Endometrial microvascular endothelial cells (primary cell): ENCODE measurements around the gene SEC23A. TPM values are rescaled to one million over a fixed set of nuclear protein-coding genes. Genes with fewer than 3 reads are reported as not detected.

Source experiments
- in situ Hi-C: cut with HindIII; loops from 2 replicates; pipeline ENCODE4 v1.10.0; 2017; ENCODE audit warnings: low sequenced_read_pairs, low pct_unique_long_range_greater_than_20kb; ENCODE audit errors: inconsistent ontology term
- total RNA-seq: library from RNA; depleted of rRNA; stranded (reverse); fragments of >200 nt; gene quantifications from one replicate; pipeline ENCODE4 v1.2.3, GENCODE V29; 2015; ENCODE audit errors: inconsistent ontology term

SEC23A gene
- total RNA-seq, 1 donor from 2014 or later: 198 TPM

- in situ Hi-C loops: no loop called here
Measured at GRCh38 chr14:39038542-39038941, 64.5 kb downstream of the SEC23A start.

- in situ Hi-C loops: no loop called here
Measured at GRCh38 chr14:39036760-39037159, 66.3 kb downstream of the SEC23A start.

- in situ Hi-C loops: no loop called here
Measured at GRCh38 chr14:39035336-39035735, 67.7 kb downstream of the SEC23A start.

- in situ Hi-C loops: no loop called here
Measured at GRCh38 chr14:39034481-39035296, 68.3 kb downstream of the SEC23A start.

GRCh38 chr14:39033371-39033770 is 69.7 kb downstream of the SEC23A start:
- in situ Hi-C loops: no loop called here

- in situ Hi-C loops: no loop called here
Measured at GRCh38 chr14:39030209-39030608, 72.8 kb downstream of the SEC23A start.

GRCh38 chr14:39029789-39030188 is 73.2 kb downstream of the SEC23A start:
- in situ Hi-C loops: no loop called here

- in situ Hi-C loops: no loop called here
Measured at GRCh38 chr14:39028620-39029019, 74.4 kb downstream of the SEC23A start.

GRCh38 chr14:39025810-39026627 is 77.0 kb downstream of the SEC23A start:
- in situ Hi-C loops: no loop called here

- in situ Hi-C loops: no loop called here
Measured at GRCh38 chr14:39025250-39025809, 77.7 kb downstream of the SEC23A start.

- in situ Hi-C loops: loop anchor here (25.0 kb wide), 1 partner anchor 762 kb away; the partner anchor contains the start of gene CLEC14A
Measured at GRCh38 chr14:39023939-39024871, 78.8 kb downstream of the SEC23A start.

GRCh38 chr14:39017096-39018016 is 85.7 kb downstream of the SEC23A start:
- in situ Hi-C loops: loop anchor here (10.0 to 25.0 kb wide), 2 partner anchors 293 to 755 kb away; partner anchors contain the start of gene CLEC14A

GRCh38 chr14:39016733-39017095 is 86.3 kb downstream of the SEC23A start:
- in situ Hi-C loops: loop anchor here (10.0 to 25.0 kb wide), 2 partner anchors 292 to 754 kb away; partner anchors contain the start of gene CLEC14A

GRCh38 chr14:39015964-39016577 is 87.0 kb downstream of the SEC23A start:
- in situ Hi-C loops: loop anchor here (10.0 to 25.0 kb wide), 2 partner anchors 291 to 754 kb away; partner anchors contain the start of gene CLEC14A

- in situ Hi-C loops: loop anchor here (10.0 to 25.0 kb wide), 2 partner anchors 291 to 753 kb away; partner anchors contain the start of gene CLEC14A
Measured at GRCh38 chr14:39015360-39015961, 87.6 kb downstream of the SEC23A start.

- in situ Hi-C loops: loop anchor here (10.0 to 25.0 kb wide), 2 partner anchors 290 to 752 kb away; partner anchors contain the start of gene CLEC14A
Measured at GRCh38 chr14:39014460-39014859, 88.6 kb downstream of the SEC23A start.
